K562 (cell line): ENCODE data around the gene KANK4. TPM values are rescaled to one million over a fixed set of nuclear protein-coding genes. Genes with fewer than 3 reads are reported as not detected.

Experiments used
- ETV5 ChIP-seq: sonication (generic); formaldehyde crosslinking; IDR thresholded peaks from 2 replicates; pipeline ENCODE4 v1.4.0; 2020; ENCODE audit warnings: low read depth, mild to moderate bottlenecking, missing genetic modification reagents
- KDM4B ChIP-seq, 2 experiments: fragments of 450-650 bp in 1 of 2; sonication (generic) in 1 of 2; IDR thresholded peaks; 2 replicates each; pipeline ENCODE4 v1.6.1; 2016 to 2017; ENCODE audit warnings: borderline replicate concordance in 2 of 2, antibody characterized with exemption in 1 of 2, low read depth in 1 of 2, mild to moderate bottlenecking in 1 of 2
- polyA plus RNA-seq, 8 experiments: library from polyadenylated mRNA; depleted of rRNA in 4 of 8; stranded (reverse) in 5 of 8; unstranded in 3 of 8; fragments of >200 nt; fragmentation: Nextera tagmentation in 2 of 8; fragmentation: Illumina TruSeq in 1 of 8; extraction: Ambion mirVana in 2 of 8; extraction: Trizol in 1 of 8; gene quantifications; 2 replicates each; pipeline versions ENCODE4 v1.2.1 to v1.2.3, GENCODE V29; 2011 to 2014; ENCODE audit warnings: inconsistent platforms in 1 of 8, missing spikeins in 1 of 8
- total RNA-seq, 7 experiments: library from RNA; depleted of rRNA in 6 of 7; stranded (reverse); fragments of >200 nt in 6 of 7; fragmentation: Illumina TruSeq in 2 of 7; extraction: Trizol in 2 of 7; gene quantifications; 2 replicates each; pipeline versions ENCODE4 v1.2.1 to v1.2.3, GENCODE V29; 2011 to 2021; ENCODE audit warnings: low replicate concordance in 1 of 7
- TF ChIP-seq, protein P1 (sequence below): sonication (generic); formaldehyde crosslinking; IDR thresholded peaks from 2 replicates; pipeline ENCODE4 v1.8.0; 2022; ENCODE audit warnings: mild to moderate bottlenecking, missing genetic modification reagents
- TF ChIP-seq, protein P2 (sequence below): fragments of 450-650 bp; conservative IDR thresholded peaks from 2 replicates; pipeline ENCODE4 v1.6.1; 2016; ENCODE audit warnings: missing genetic modification characterization, low read depth, mild to moderate bottlenecking, control low read depth, missing compliant biosample characterization

KANK4 gene
- total and polyA plus RNA-seq, 9 of the 15 experiments (the other 6 are each of a cell fraction or from before 2014, with no cell fraction given) = not detected

DNA sequence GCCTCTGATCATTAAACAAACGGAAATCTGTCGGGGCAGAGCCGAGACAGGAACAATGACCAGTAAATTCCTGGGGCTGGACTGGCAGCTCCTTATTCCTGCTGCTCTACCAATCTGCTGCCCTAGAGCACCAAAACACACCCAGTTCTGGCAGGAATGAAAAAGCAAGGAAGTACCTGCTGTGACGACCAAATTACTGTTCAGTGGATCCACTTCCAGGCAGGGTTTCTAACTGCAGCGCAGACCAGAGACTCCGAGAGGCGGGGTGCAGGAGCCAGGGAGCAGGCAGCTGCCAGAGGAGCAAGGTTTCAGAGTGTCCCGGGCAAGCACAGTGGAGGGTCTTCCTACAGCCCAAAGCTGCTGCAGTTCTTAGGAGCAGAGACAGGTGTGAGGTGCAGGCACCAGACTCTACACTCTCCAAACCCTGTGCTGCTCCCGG, 32.4 kb downstream of the KANK4 start (continued):
- TF ChIP-seq, protein P1, sequence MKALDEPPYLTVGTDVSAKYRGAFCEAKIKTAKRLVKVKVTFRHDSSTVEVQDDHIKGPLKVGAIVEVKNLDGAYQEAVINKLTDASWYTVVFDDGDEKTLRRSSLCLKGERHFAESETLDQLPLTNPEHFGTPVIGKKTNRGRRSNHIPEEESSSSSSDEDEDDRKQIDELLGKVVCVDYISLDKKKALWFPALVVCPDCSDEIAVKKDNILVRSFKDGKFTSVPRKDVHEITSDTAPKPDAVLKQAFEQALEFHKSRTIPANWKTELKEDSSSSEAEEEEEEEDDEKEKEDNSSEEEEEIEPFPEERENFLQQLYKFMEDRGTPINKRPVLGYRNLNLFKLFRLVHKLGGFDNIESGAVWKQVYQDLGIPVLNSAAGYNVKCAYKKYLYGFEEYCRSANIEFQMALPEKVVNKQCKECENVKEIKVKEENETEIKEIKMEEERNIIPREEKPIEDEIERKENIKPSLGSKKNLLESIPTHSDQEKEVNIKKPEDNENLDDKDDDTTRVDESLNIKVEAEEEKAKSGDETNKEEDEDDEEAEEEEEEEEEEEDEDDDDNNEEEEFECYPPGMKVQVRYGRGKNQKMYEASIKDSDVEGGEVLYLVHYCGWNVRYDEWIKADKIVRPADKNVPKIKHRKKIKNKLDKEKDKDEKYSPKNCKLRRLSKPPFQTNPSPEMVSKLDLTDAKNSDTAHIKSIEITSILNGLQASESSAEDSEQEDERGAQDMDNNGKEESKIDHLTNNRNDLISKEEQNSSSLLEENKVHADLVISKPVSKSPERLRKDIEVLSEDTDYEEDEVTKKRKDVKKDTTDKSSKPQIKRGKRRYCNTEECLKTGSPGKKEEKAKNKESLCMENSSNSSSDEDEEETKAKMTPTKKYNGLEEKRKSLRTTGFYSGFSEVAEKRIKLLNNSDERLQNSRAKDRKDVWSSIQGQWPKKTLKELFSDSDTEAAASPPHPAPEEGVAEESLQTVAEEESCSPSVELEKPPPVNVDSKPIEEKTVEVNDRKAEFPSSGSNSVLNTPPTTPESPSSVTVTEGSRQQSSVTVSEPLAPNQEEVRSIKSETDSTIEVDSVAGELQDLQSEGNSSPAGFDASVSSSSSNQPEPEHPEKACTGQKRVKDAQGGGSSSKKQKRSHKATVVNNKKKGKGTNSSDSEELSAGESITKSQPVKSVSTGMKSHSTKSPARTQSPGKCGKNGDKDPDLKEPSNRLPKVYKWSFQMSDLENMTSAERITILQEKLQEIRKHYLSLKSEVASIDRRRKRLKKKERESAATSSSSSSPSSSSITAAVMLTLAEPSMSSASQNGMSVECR (CRISPR knock-in tag) = no peak
- no peak for TF ChIP-seq ETV5 (CRISPR knock-in tag)
- TF ChIP-seq, protein P2, sequence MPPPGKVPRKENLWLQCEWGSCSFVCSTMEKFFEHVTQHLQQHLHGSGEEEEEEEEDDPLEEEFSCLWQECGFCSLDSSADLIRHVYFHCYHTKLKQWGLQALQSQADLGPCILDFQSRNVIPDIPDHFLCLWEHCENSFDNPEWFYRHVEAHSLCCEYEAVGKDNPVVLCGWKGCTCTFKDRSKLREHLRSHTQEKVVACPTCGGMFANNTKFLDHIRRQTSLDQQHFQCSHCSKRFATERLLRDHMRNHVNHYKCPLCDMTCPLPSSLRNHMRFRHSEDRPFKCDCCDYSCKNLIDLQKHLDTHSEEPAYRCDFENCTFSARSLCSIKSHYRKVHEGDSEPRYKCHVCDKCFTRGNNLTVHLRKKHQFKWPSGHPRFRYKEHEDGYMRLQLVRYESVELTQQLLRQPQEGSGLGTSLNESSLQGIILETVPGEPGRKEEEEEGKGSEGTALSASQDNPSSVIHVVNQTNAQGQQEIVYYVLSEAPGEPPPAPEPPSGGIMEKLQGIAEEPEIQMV (tag) = no peak
- no peak for TF ChIP-seq KDM4B (IDR thresholded peaks at IDR 0.05; ENCODE audit: borderline replicate concordance in 2 of 2, low read depth in 1 of 2)
- TF ChIP-seq, all 486 proteins: peak for 0
